Kidney capillary endothelial cell (primary cell): Measurements from ENCODE around the gene FASTK.
A peak's percentile ranks its signal among the peaks of the same experiment; 100 is the strongest.

ENCODE experiments used
- DNase-seq: peaks from one replicate; pipeline ENCODE4 v3.0.0-alpha.2; 2018; ENCODE audit warnings: low spot score

FASTK gene

DNA sequence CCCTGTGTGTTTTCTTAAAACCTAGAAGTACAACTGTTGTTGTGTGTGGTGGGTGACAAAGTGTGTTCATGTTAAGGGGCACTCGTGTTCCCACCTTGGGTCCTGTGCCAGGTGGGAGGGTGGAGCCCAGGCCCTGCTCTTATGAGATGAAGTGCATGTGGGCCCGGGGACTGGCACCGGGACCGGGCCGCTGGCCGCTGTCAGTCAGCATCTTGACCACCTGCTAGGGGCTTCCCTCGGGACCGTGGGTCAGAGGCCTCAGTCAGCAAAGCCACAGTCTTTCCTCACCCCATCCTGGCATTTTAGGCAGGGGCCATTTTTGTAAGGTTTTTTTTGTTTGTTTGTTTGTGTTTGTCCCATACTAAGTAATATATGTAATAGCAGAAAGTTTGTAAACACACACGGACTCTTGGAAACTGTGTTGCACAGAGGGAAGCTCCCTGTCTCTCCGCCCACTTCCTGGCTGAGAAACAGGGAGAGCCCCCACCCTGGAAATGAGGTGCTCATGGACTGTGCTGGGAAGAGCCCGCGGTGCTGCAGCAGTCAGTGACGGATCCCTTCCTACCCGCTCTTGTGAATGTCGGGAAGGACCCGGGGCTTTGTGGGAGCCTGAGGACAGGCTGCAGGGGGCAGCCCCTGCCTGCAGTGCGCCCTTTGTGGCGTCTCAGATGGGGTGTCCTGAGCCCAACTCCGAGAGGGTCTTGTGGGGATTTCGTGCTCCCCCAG lies 19.0 kb upstream of the FASTK start:
- no peak for DNase-seq

DNA sequence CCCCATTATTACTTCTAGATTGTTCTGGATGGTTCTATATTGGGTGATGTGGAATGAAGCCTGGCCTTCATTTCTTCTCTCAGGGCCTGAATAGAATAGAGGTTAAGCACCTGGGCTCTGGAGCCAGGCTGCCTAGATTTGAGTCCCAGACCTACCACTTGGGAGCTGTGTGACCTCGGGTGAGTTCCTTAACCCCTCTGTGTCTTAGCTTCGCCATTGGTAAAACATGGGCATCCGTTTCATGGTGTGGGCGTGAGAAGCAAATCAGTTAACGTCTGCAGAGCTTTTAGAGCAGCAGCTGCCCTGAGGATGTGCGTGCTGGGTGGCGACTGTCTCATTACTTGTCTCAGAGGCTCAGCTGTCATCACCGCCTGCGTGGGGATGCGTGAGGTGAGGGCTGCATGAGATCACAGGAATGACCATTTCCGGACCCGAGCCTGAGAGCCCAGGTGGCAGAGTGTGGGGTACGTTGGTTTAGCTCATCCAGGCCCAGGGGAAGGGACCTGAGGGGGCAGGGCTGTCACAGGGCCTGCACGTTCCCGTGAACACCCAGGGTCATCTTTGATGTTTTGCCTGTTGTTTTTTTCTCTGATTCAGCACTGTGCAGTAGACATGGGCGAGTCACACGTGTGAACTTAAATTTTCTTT lies 15.3 kb upstream of the FASTK start:
- no peak for DNase-seq

DNA sequence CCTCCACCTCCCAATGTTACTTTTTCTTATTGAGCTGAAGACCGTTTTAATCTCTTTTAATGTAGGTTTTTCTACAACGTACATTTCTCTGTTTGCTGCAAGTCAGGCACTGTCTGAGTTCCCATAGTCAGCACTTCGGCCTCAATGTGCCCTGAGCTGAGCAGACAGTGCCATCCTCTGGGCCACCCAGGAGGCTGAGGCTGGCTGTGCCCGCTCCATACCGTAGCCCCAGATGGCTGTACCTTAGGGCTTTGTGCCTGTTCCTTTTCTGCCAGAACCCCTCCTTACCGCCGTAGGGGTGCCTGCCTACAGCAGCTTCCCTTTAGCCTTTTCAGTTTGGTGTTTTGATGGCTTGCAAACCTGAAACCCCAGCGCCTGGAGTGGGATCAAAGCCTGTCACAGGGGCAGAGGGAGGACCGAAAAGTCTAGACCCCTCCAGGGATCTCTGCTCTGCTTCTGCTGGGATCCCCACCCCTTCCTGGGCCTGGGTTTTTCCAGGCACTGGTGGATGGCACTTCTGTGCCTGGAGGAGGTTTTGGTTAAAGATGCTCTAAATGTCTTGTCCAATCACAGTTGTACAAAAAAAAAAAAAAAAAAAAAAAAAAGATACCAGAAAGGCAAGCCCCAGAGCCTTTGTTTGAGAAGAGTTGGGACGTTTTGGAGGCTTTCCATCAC lies 14.7 kb upstream of the FASTK start:
- no peak for DNase-seq

DNA sequence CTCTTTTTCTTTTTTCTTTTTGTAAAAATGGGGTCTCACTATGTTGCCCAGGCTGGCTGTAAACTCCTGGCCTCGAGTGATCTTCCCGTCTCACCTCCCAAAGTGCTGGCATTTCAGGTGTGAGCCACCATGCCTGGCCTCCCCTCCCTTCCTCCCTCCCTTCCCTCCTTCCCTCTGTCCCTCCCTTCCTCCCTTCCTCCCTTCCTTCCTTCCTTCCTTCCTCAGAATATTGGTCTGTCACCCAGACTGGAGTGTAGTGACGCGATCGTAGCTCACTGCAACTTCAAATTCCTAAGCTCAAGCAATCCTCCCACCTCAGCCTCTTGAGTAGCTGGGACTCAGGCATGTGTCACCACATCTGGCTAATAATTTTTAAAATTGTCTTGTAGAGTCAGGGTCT lies 14.1 kb upstream of the FASTK start:
- no peak for DNase-seq

DNA sequence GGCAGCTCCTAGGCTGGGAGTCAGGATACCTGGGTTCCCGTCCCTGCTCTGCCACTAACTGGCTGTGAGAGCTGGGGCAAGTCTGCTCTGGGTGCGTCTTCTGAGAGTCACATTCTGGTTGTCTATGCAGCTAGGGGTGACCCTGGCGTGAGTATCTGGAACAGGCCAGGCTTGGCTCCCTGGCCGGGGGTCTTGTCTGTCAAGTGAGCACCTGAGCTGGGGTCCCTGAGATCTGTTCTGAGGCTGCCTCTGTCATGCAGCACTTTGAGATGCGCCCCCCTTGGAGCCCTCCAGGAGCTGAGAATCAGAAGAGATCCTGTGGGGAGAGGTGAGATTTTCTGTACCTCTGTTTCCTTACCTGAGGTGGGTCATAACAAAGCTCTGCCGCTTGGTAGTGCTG lies 13.1 kb upstream of the FASTK start:
- DNase-seq: no peak

DNA sequence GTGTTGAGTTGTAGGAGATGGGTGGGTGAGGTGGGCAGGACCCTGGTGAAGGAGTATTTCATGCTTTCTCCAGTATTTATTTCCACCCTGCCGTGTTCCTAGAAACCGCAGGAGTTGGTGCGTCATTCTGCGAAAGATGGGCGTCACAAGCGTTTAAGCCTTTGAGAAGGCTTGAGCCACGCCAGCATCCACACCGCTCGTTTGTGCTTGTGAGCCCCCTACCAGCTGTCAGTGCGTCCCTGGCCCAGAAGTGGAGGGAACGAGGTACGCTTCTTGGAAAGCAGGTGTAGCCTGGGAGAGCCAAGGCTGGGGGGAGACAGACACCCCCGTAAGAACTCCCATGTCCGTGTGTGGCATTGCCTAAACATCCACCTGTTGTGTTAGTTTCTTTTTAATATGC lies 11.4 kb upstream of the FASTK start:
- DNase-seq: no peak

DNA sequence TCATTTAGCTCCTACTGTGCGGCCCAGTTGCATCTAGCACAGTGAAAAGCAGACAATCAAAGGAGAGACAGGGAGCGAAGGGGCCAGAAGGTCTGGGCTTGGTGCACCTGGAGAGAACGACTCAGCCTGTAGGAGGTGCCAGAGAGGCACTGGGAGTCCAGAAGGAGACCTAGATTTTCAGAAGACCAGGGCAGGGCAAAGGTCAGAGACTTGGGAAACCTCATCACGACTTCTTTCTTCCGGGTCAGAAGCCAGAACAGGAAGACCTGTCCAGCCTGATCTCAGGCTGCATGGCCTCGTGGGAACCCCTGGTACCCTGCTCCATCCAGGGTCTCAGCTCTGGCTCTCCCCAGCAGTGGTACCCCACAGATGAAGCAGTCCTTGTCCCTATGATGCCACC lies 10.8 kb upstream of the FASTK start:
- peak; percentile 63 for DNase-seq

DNA sequence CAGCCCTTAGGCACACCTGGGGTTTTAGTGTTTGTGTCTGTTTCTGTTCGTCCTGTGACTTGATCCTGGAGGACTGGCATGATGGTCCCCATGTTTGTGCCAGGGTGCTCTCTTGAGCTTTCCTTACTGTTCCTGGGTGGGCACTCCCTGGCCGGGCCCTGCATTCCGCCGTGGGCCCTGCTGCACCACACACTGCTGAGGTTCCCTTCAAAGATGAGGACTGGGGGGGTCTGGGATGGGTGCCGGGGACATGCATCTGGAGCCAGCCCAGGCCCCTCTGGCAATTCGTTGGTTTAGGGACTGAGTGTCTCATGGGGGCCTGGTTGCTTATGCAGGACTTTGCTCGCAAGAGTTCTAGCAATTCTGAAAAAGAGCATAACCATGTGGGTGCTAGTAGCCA lies 10.4 kb upstream of the FASTK start:
- no peak for DNase-seq

DNA sequence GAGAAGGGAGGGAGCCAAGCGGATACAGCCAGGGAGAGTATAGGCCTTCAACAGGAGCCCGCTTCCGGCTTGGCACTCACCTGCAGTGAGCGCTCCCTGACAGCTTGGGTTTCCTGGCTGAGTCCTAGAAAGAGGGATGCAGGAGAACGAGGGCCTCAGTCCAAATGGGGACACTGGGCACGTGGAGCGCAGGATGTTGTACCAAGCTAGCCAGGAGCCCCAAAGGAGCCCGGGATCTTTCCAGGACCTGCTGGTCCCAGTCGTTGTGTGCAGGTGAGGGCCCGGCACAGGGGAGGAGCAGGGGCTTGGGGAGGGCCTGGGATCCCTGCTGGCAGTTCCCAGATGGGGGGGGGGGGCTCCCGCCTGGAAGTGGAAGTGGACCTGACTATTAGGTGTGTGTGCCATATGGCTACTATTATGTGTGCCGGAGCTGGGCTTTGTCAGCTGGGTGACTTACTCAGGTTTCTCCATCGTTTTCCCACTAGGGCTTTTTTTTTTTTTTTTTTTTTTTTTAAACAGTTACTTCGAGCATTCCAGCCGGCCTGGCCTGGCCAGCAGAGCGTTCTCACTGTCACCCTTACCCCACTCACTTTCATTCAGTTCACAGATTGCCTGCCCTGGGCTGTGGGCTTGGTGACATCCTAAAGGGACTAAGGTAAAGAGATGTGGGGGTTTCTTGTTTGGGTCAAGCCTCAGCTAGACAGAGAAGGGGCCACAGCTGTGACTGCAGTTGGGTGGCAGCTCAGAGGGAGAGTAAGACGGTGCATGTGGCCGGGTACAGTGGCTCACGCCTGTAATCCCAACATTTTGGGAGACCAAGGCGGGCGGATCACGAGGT lies 9.5 kb upstream of the FASTK start:
- DNase-seq: no peak

DNA sequence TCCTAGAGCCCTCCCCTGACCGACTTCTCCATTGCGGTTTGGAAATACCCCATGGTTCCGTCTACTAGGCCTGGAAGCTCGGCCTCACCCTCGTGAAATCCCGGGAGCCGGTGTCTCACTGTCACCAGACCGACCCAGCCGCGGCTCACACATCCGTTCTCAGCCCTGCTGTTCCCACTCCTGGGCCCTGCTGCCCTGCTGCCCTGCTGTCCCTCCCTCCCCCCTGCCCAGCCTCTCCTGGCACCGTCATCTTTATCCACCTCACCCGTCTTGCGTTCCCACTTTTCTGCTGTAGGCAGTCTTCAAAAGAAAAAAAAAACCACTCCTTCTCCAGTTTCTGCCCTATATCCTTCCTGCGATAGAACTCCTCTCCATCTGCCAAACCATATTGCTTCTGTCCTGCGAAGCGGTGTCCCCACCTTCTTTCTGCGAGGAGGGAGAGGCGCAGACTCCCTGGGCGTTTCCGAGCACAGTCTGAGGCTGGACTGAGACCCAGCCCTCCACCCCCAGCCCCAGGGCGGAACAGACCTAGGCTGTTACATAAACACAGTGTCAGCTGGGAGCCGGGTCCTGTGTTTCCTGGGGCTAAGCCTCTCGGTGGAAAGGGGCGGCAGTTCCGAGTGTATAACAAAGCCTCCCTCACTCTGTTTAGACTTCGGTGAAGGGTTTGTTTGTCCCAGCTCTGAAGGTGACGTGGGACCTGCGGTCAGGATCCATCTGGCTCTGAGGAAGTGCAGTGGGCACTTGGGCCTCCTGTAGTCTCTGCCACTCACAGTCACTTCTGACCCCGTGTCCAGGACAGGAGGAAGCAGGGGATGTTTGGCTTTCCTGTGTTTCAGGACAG lies 8.5 kb upstream of the FASTK start:
- peak; percentile 93 for DNase-seq

DNA sequence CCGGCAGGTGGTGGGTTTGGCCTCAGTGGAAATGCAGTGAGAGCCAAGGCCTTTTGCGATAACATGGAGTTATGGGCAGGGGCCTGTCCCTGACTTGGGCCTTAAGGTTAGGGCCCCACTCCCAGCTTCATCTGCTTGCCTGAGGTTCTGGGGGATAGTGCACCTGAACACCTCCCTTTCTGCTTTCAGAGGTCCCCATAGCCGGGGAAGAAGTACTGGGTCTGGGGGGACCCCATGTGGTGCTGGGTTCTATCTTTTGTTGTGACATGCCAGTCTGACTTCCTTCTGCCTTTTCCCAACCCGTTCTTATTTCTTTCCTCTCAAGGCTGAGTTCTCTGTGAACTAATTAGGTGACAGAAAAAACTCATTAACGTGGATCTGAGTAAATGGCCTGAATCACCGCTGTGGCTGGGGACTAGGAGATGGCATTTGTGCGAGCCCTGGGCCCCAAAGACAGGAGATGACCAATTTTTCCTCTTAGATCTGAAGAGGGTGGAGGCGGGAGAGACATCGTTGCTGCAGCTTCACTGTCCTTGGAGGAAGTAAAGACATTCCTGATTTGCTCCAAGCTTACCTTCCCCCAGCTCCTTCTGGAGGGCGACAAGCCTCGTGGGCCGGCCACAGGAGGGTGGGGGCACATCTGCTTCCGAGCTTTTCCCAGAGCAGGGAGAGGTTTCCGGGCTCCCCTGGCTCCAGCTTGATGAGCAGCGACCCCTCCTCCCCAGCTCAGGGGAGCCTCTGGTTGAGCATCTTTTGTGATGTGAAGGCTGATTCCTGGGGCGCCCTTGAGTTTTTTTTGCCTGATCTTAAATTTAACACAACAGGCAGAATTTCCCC lies 7.6 kb upstream of the FASTK start:
- DNase-seq: peak; percentile 50

DNA sequence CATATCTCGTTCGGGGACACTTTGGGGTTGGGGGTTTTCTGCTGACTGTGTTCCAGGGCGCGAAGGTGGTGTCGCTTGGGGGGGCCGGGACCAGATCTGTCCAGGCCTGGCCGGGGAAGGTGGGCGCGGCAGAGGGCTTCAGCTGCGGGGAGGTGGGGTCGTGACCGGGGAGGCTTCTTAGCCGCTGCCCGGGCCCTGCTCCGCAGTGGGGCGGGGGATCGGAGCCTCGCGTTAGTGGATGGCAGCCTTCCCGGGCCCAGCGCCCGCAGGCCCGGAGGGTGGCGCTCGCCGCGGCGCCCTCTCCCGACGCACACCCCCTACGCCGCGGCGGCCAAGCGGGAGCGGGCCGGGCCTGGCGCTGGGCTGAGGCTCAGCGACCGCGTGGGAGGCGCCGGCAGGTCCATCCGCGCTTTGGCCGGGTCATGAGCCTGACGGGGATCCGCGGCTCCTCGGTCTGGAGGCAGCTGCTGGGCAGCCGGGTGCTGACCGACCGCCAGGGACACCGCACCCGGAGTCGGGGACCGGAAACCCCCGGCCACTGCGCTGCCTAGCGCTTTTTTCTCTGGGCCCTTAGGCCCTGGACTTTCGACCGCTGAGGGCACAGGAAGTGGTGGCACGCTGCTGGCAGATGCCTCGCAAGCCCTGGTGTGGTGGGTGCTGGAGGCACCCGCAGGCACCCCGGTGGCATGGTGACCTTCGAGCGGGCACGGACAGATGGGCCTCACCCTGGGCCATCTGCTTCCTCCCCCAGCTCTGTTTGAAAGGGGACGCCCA lies 6.8 kb upstream of the FASTK start:
- no peak for DNase-seq

DNA sequence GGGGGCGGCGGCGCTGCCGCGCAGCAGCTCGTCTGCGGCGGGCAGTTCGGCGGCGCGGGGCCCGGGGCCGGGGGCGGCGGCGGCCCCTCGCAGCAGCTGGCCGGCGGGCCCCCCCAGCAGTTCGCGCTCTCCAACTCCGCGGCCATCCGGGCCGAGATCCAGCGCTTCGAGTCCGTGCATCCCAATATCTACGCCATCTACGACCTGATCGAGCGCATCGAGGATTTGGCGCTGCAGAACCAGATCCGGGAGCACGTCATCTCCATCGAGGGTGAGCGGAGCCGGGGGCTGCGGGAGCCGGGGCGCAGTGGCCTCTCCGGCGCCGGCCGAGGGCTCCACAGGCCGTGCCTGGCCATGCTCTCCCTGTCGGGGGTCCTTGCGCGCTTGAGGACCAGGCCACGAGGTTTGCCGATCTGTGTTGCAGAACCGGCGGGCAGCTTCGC lies 6.2 kb upstream of the FASTK start:
- DNase-seq: no peak

DNA sequence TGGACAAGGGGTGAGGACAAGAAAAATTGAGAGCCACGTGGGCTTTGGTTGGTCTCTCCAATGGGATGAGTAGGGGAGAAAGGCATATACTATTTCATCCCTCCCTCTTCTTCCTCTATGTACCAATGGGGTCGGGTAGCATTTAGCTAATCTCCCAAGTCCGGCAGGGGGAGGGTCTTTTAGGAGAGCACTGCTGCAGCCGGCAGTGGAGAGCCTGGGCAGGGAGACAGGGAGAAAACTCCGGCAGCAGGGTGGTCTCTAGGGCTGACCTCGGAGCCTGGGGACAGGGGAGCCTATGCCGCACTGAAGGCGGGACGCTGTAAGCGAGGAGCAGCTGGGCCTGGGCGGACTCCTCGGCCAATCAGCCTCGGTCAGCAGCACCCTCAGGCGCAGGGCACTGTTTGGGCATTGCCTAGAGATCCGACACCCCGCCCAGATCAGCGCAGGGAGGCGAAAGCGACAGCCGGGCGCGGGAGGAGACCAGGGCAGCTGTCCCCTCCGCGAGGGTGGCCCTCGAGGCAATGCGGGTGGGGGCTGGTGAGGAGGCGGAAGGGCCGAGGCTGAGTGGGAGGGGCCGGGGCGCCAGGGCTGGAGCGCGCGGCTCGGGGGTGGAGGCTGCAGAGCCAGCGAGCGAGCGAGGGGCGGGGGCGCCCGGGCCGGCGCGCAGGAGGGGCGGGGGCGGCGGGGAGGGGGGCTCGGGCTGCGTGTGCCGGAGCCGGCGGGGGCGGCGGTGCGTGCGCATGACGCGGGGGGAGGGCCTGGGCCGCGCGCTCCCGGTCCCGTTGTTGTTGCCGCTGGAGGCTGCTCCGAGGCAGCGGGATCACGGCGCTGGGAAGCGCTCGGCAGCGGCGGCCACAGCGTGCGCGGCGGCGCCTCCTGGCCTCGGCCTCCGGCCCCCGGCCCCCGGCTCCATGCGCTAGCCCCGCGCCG lies 5.3 kb upstream of the FASTK start, which contains the start of gene AGAP3:
TSS of gene AGAP3 (plus strand) at position 785 of the 930 bp plus-strand sequence. CDS start 267 bp downstream, outside the sequence.
- no peak for DNase-seq

DNA sequence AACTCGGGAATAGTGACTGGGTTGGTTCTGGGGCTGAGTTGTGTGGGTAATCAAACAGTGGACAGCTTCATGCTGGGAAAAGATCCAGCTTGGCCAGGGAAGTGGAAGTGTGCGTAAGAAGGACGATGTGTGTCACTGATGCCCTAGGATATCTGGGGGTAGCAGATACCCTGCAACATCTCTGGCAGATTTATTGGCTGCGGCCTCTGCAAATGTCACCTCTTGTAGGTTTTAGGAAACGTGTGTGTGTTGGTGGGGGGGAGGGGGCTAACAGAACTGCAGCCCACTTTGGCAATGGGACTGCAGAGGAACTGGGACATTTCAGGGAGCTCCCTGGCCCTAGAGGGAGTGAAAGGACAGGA lies 4.7 kb upstream of the FASTK start:
- no peak for DNase-seq

DNA sequence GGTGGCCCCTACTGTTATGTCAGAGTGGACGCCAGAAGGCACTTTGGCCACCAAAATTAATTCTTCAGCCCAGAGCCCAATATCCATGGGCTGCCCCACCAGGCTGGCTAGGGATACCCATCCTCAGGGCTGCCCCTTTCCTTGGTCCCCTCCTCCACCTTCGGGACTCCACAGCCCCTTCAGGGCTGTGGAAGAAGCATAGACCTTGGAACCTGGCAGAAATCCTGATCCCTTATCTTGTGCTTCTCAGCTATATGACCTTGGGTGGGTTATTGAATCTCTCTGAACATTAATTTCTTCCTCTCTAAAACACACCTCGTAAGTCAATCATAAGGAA lies 3.2 kb upstream of the FASTK start:
- no peak for DNase-seq

DNA sequence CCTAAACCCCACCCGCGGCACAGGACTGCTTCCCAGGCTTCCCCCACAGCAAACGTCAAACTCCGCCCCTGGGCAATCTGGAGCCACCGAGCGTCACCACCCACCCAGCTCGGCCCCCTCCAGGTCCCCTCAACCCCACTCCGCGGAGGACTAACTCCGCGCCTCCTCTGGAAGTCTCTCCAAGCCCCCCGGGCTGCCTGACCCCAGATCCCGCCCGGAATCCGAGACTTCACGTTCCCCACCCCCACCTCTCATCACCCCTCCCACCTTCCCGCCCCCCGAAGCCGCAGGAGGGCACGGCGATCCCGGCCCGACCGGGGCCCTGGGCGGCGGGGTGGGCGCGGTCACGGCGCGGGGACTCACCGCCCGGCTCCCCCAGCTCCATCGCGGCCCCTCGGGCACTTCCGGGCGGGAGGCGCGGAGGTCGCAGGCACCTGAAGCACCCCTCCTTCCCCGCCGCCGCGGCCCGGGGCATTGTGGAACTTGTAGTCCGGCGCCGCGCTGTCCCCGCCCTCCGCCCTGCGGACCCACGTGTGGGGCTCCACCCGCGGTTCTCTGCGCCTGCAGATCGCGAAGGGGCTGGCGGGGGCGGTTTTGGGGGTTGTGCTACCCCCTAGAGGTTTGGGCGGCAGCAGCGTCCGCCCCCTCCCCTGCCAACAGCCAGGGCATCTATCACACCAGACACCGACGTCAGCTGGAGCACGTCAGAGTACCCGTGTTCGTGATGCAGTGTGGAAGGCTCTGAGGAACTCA lies 2.6 kb upstream of the FASTK start, which contains the start of gene TMUB1:
TSS of gene TMUB1 (minus strand) at position 423 of the 753 bp plus-strand sequence. CDS start 930 bp downstream, outside the sequence.
- DNase-seq: no peak
